Hair follicular keratinocyte (primary cell): ENCODE measurements around the gene SRSF10. TPM values are rescaled to one million over a fixed set of nuclear protein-coding genes. Genes with fewer than 3 reads are reported as not detected.

ENCODE experiments used
- total RNA-seq: library from RNA; depleted of rRNA; stranded (reverse); fragments of >200 nt; gene quantifications from 2 replicates; pipeline ENCODE4 v1.2.3, GENCODE V29; 2015

SRSF10 gene
- total RNA-seq, result 48.4 and 49.0 TPM in 2 replicates

GRCh38 chr1:23979881-23980727 is at the start of gene SRSF10:
TSS of gene SRSF10 (minus strand) at chr1:23980327. CDS start at chr1:23980255, 72 bp downstream.

GRCh38 chr1:23959461-23960290 is 20.5 kb downstream of the SRSF10 start, which contains the start of gene PNRC2:
TSS of gene PNRC2 (plus strand) at chr1:23959828. CDS start at chr1:23961458, 1,630 bp downstream.

Other genes starting within 250 kb of the SRSF10 start
- 21.8 and 38.6 TPM in 2 replicates for gene ELOA, start 236.9 kb downstream of the SRSF10 start, total RNA-seq
- gene PITHD1, start 201.9 kb downstream of the SRSF10 start, total RNA-seq, result 48.2 and 50.1 TPM in 2 replicates
- gene LYPLA2, start 189.2 kb downstream of the SRSF10 start, total RNA-seq, result 112 and 128 TPM in 2 replicates
- gene GALE, start 179.6 kb downstream of the SRSF10 start, total RNA-seq, result 150 and 155 TPM in 2 replicates
- 30.0 and 40.7 TPM in 2 replicates for gene HMGCL, start 154.9 kb downstream of the SRSF10 start, total RNA-seq
- 5.5 and 8.9 TPM in 2 replicates for gene FUCA1, start 112.0 kb downstream of the SRSF10 start, total RNA-seq
- gene CNR2, start 67.0 kb downstream of the SRSF10 start, total RNA-seq, result not detected in 2 replicates
- 59.7 and 104 TPM in 2 replicates for gene PNRC2, start 20.5 kb downstream of the SRSF10 start, total RNA-seq
- gene MYOM3, start 131.8 kb upstream of the SRSF10 start, total RNA-seq, result 0.38 and 0.78 TPM in 2 replicates
- gene IL22RA1, start 162.8 kb upstream of the SRSF10 start, total RNA-seq, result 2.3 and 2.4 TPM in 2 replicates
- gene IFNLR1, start 207.0 kb upstream of the SRSF10 start, total RNA-seq, result 5.3 and 6.7 TPM in 2 replicates